Left hindlimb (tissue), 1 donor: ENCODE data around the gene PARP4.
"Not testable (repeated sequence)": the region's sequence is repeated elsewhere in the genome, so short reads cannot be mapped to it uniquely, and the experiment has no call there.

Experiments used
- DNase-seq: peaks from one replicate; pipeline ENCODE4 v3.0.0-alpha.2; 2018

Gene PARP4

DNA sequence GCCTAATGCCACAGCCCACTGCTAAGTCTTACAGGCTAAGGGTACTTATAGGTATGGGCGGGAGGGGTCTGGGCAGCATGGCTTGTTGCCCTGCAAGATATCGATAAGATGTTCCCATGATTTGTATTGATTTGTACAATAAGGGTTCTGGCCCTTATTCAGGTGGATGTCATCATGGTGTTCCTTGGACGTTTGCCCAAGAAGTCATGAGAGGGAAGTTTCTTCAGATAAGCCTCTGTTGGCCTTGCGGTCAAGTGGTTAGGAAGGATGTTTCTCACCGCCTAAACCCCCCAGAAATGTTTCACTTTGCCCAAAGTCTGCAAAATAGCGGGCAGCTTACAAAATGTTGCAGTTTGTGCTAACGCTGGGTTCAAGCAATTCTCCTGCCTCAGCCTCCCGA, 7.3 kb downstream of the PARP4 start:
- DNase-seq = no peak

DNA sequence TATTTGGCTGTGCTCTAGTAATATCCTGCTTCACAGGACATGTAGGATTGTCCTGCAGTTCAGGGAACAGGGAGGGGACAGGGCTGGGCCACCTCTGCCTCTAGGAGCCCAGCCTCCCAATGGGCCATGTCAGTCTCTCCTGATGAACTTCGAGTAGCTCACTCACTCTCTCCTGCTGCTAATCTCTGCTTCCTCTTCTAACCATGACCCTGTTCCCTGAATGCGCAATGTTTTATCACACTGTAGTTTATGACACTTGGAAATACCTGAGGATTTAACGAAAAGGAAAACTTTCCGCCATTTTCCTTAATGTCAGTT, 9.2 kb downstream of the PARP4 start:
- no peak for DNase-seq

DNA sequence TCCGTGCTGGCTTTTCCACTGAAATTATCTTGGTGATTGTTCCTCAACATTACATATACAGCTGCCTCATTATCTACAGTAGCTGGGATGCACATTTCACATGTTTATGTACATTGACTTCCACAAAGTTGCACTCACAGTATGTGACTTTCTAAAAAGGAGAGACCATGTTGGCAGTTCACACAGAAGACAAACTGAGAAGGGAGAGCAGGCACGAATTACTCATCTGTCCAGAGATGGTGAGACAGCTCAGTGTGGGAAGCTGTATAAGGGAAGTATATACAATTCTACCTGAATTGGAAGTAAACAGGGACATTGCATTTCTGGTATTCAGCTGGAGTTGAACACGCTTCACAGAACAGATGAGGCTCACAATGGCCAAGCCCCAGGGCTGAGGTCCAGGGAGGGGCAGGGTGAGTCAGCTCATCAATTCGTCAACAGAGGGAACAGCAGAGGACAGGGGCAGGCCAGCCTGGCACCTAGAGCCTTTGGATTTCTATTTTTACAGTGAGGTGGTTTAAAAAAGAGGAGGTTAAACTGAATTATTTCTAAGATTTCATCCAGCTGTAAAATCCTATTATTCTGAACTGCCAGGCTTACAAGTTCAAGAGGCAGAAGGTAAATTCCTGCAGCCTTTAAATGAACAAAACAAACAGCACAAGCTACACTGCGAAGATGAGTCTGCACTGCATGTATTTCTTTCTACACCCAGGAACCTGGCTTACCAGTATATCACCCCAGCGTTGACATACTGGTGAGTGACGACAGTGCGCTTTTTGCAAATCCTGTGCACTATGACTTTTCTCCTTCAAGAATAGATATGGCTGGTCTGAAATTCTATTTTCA, 9.8 kb downstream of the PARP4 start:
- no peak for DNase-seq

DNA sequence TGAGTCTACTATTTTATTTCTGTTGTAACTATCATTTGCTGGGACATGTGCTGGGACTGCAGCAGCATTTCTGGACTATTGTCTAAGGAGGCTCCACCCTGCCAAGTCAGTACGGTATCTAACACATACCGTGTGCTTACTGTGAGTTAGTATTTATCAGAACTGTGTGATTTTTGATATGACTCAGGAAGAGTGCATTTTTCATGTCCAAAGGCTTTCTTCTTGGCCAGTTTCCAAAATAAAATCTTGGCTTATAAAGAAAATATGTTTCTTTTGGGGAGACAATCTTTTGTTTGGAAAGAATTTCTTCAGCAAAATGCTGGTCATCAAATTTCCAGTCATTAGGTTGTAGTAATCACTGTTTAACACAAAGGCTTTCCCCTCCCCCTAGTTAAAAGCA, 11.6 kb downstream of the PARP4 start:
- DNase-seq = no peak

DNA sequence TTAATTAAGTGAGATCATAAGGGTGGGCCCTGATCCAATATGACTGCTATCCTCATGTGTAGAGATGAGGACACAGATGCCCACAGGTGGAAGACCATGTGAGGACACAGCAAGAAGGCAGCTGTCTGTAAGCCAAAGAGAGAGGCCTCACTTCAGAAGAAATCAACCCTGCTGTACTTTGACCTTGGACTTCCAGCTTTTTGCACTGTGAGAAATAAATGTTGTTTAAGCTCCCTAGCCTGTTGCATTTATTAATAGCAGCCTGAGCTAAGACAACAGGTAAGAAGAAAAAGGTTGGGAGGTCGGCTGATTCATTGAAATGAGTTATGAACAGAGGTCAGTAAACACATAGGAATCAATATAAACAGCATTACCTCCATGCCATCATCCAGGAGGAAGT, 14.8 kb downstream of the PARP4 start:
- no peak for DNase-seq

DNA sequence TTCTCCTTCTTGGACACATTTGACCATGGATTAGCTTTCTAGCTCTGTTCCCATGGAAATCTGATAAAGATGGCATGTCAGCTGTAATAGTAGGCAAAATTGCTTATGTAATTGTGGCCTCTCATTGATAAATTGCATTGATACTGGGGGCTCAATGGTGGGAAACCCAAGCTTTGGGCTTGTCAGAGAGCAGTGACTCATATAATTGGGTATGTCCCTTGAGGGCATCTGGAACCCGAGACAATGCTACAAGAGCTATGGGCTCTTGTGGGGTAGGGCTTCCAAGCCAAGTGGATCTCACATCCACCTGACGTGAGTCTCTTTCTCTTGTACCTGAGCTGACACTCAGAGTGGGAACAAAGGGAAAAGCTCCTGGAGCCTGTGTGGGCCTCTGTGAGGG, 16.3 kb downstream of the PARP4 start:
- DNase-seq = not testable (repeated sequence)

DNA sequence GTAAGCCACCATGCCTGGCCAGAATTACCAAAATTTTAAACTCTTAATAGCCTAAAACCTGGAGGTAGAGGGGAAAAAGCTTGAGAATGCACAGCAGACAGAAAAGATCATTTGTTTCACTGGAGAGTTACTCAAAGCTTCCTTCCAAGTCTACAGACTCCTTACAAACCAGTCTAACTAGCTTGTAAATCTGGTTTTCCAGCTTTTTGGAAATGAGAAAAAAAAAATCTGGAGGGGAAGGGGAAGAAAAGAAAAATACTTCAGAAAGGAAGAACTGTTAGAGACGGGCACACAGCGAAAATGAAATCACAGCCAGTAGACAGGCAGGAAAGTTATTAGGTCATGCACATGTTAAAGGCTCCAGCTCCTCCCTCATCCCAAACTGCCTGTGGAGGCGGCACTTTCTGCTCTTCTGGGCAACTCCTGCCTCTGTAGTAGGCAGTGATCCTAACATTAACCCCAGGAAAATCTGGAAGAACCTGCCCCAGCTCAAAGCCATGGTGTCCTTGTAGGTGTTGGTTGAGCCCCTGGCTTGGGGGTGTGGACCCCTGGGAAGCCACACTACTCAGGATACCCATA, 17.3 kb downstream of the PARP4 start:
- no peak for DNase-seq

DNA sequence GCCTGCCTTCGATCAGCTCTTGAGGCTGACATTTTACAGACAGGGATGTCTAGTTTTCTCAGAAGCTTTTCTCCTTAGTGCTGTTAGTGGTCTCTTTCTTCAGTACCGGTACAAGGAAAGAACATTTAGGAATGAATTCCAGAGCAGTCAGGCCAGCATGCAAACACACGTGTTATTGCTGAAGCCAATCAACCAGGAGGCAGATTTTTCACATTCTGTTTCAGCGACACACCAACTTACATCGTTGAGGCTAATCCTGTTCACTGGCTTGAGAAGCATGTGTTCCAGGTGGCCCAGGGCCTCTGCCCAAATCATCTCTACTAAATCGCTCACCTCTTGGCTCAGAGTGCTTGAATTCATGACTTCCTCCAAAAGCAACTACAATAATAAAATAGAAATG, 19.2 kb downstream of the PARP4 start:
- DNase-seq = no peak

DNA sequence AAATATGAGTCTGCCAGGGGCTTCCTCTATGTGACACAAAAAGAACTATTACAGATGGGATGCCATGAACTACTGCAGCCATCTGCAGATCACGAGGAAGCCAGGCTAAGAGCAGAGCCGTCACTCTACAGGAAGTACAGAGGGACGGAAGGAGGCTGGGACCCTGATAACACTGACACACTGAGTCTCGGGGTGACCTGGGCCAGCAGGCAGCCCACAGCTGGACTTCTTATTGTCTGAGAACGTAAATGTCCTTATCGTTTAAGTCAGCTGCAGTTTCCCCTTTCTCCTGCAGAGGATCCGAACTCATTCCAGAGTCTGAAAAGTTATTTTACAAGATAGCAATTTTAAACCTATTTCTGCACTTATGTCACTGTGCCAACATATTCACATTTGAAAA, 20.7 kb downstream of the PARP4 start:
- no peak for DNase-seq

DNA sequence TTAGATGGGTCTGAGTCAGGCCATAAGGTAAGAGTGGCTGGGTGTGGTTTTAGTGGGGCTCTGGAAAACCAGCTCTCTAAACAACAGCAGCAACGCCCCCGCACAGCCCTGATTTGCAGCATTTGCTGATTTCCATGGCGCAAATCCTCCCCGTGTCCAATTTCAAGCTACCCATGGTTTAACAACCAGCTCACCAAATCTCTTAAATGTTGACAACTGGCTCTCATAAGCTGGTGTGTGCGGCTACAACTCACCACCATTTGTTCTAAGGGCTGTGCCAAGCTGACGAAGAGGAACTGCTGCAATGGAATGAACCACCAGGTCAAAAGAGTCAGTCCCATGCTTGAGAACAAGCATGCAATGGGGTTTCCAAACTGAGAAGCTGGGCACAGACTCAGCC, 22.9 kb downstream of the PARP4 start:
- DNase-seq = no peak

DNA sequence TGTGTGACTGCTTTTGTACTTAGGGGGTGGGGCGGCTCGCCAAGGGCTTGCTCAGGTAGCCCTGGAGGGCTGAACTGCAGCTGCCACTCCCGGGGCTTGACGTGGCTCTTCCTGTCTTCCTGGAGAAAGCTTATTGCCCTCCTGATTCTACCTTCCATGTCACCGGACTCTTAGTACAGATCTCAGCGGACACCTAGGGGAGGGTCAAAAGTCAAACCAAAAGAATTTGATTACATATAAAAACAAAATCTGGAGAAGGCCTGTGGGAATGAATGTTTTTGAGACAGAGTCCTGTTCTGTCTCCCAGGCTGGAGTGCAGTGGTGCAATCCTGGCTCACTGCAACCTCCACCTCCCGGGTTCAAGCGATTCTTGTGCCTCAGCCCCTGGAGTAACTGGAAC, 24.5 kb downstream of the PARP4 start:
- DNase-seq = not testable (repeated sequence)

DNA sequence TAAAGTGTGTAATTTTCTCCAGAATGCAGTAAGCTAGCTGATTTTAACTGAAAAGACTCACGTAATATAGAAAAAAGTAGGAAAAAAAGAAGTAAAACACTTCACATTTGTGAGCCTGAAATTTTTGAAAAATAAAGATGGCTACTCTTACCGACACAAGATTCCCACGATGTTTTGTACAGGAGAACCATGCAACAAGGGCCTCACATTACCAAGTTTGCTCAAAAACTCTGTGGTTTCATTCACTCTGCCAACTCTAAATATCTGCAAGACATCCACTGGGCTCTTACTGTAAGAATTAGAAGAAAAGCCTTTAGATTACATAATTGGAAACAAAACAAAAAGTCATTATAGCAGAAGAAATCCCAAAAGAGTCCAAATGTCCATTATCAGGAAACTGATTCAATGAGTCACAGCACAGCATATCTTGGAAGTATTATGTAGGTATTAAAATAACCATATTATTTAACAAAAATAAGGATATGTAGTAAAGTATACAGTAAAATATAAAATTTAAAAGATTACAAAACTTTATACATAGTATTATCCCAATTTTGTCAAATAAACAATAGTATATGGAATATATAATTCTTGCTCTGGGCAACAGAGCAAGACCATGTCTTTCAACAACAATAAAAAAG, 26.4 kb downstream of the PARP4 start:
- DNase-seq = not testable (repeated sequence)

DNA sequence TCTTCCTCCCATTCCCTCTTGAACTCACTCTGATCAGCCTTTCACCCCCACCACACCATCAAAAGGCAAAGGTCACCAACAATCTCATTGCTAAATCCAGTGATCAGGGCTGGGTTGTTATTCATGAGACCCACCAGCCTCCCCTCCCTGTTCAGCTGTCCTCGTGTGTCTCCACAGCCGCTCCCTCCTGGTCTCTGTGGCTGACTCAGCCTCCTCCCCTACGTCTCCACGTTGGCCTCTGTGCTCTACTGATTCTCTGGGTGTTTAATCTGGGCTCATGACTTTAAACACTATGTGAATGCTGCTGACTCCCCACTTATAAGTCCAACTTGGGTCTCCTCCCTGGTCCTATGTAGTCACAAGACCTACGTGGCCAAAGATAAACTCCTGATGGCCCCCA, 38.9 kb downstream of the PARP4 start:
- DNase-seq = no peak

DNA sequence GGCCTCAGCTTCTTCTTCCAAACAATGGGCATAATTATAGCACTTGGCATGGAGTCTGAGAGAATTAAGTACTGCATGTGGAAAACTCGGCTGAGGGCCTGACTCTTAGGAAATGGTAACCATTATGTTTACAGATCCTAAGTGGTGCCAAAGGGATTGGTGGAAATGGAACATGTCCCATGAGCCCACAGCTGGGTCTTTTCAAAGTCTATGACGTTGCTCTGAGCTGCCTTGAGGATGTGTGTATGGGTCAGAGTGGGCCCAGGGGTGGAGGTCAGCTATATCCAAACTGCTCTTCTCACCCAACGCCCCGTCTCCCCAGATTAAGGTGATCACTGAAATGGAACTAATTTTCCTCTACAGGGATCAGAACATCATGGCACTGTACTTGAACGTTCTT, 40.4 kb downstream of the PARP4 start:
- DNase-seq = not testable (repeated sequence)

DNA sequence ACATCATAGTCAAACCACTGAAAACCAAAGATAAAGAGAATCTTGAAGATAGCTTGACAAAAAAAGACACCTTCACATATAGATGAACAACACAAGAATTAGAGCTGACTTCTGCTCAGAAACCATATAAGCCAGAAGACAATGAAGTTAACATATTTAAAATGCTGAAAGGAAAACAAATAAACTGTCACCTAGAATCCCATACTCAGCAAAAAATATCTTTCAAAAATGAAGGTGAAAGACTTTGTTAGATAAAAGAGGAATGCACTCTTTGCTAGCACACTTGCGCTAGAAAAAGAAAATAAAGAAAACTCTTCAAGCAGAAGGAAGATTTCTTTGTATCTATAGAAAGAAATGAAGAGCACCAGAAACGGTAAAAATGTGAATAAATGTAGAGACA, 49.5 kb downstream of the PARP4 start:
- no peak for DNase-seq

DNA sequence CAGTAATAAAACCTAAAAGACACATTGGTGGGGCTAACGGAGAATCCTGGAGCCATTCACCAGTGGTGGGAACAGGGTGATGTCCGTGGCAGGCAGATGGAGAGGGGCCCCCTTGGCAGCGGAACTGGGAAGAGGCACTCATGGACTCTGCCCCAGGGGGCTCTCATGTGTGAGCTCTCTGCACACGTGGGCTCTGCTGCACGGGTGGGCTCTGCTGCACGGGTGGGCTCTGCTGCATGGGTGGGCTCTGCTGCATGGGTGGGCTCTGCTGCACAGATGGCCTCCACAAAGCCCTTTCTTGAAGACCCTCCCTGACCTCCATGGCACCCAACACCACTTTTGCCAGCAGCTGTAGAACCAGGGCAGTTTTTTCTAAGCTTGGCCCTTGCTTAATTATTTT, 52.3 kb downstream of the PARP4 start:
- no peak for DNase-seq

DNA sequence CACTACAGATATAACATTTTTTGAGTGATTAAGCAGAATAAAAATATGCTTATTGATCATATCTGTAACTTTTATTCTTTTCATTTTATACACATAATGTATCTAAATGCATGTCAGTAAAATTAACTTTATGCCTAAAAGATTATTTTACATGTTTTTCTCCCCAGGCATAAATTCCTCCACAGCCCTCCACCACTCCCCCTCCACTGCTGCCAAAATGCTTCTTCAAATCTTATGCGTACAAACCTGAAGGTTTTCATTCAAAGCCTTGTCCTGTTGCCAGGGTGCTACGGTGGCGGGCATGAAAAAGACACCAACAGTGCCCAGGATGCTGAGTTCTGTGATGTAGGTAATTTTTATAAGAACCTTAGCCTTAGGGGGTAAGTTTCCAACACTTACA, 52.9 kb downstream of the PARP4 start:
- no peak for DNase-seq

DNA sequence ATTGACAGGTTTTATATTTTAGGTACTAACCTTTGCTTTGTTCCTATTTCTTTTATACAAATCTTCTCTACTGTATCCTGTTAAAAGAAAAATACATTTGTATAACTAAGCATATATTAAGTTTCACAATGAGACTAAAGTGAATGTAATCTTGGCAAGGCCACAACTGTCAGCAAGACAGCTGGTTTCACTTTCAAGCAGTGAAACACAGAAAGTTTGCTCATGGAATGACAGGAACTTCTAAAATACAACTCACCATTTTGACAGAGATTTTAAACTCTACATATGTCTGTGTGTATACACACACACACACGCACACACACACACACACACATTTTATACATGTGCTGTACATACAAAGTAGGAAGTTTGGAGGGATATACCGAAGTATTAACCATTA, 53.3 kb downstream of the PARP4 start:
- no peak for DNase-seq

DNA sequence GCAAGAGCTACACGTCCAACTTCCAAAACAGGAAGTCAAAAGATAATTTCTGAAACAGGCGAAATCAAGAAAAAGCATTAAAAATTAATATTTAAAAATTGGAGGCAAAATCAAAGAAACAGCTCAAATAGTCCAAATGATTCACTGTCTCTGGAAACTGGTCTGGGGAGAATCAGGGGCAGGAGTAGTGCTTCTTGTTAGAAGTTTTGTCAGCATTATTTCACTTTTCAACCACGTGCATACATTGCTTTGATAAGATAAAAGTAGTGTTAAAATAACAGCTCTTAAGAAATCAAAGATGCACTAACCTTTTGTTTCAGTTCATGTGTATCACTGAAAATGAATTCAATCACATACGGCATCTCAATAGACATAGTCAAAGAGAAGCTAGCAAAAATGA, 53.8 kb downstream of the PARP4 start:
- DNase-seq = no peak

DNA sequence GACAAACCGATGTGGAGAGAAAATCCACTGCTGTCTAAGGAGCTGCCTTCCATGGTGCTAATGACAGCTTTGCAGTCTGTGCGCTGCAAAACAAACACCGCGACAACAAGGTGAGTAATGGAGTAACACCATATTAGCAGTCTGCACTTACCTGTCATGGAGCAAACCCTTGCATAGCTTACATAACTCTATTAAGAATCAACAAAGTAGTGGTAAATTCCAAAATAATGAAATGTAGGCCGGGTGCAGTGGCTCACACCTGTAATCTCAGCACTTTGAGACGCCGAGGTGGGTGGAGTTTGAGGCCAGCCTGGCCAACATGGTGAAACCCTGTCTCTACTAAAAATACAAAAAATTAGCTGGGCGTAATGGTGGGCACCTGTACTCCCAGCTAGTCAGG, 56.2 kb downstream of the PARP4 start:
- DNase-seq = no peak

DNA sequence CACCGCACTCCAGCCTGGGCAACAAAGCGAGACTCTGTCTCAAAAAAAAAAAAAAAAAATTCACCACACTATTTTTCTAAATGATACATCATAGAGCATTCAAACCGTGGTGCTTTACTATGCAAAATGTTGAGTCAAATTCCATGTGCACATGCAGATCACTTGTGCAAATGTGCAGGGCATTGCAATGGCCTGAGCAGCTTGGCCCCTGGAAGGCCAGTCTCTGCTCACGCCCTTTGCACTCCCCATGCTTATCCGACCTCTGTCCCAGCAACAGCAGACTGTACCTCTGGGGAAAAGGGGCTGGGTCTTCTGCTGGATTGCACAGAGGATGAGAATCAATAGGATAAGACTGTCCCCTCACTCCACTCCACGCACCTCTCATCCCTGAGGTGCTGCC, 58.5 kb downstream of the PARP4 start:
- no peak for DNase-seq

DNA sequence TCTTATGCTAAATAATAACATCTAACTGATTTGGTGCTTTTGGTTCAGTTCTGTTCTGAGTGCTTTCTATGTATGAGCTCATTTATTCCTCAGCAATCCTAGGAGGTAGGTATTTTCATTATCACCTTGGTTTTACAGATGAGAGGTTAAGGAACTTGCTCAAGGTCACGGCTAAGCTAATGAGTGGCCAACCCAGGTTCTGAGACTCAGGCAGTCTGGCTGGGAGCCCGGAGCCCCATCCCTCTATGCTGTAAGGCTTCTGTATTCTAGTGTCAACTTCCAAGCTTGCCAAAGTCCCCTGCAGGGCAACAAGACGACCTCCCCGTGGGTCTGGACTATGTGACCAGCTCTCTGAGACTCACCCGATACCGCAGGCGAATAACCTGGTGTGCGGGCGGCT, 60.5 kb downstream of the PARP4 start:
- DNase-seq = no peak

DNA sequence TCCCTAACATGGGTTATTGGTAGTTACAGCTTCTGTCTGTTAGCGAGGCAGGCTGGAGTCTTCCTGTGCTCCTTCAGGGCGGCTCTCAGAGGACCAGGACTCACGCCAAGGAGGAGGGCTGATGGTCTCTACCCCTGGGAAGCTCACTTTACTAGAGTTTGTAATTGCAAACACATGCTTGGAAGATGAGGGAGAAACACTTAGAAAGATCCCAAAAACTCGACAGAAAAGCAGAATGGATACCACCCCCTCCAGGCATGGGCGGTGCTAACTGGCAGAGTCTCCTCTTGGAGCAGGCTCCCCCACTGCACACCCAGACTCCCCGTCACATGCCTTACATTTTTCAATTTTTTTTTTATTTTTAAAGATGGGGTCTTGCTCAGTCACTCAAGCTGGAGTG, 62.0 kb downstream of the PARP4 start:
- DNase-seq = peak; percentile 63

DNA sequence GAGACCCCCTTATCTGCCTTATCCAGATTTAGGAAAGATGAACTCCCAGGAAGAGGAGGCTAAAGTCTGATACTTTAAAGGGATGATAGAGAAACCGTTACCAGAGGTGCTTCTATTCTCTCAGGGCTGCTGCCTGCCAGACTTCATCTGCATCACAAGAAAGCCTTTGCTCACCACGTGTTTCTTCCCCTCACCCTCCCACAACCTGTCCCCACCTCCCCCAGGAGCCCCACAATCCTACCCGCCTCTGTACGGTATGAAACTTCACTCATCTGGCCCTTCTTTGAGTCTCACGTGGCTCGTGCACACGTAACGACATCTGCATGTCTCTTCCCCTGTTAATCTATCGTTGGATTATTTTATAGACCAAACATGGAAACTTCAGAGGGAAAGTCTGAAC, 67.7 kb downstream of the PARP4 start:
- not testable (repeated sequence) for DNase-seq

DNA sequence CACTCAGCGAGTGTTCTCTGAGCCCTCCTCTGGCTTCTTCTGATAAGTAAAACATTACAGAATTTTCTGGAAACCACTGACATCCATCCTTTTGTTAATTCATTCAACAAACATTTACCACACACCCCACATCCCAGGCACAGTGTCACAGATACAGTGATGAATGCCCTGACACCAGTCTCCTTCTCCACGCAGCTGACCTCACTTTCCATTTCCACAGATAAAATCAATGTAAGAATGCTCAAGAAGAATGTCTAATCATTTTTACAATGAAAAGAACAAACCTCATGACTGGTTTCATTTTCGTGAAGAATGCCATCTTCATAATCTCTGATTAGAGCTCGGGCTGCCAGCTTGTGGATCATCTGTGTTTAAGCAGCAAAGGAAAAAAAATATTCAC, 69.2 kb downstream of the PARP4 start:
- no peak for DNase-seq
